WERI-Rb-1 (cell line): Measurements from ENCODE around the gene JMJD1C.

Experiments used
- DNase-seq: peaks from one replicate; pipeline ENCODE4 v3.0.0-alpha.2; 2020
- H3K27ac ChIP-seq: fragments of 250-450 bp; sonication (Bioruptor Pico); 2 replicates; pipeline ENCODE4 v1.5.1; 2020; ENCODE audit warnings: mild to moderate bottlenecking, moderate library complexity
- H3K27me3 ChIP-seq: fragments of 250-450 bp; sonication (Bioruptor Pico); 2 replicates; pipeline ENCODE4 v1.5.1; 2021; ENCODE audit warnings: mild to moderate bottlenecking, low read depth, moderate library complexity; ENCODE audit not compliant: insufficient read depth, severe bottlenecking
- H3K36me3 ChIP-seq: fragments of 250-450 bp; sonication (Bioruptor Pico); 2 replicates; pipeline ENCODE4 v1.5.1; 2020; ENCODE audit warnings: mild to moderate bottlenecking, moderate library complexity
- H3K4me3 ChIP-seq: 2 replicates; pipeline ENCODE4 v1.5.1; 2011; ENCODE audit warnings: low read depth, mild to moderate bottlenecking, control low read depth, low read length
- H3K9me3 ChIP-seq: fragments of 250-450 bp; sonication (Bioruptor Pico); 2 replicates; pipeline ENCODE4 v1.5.1; 2021; ENCODE audit warnings: mild to moderate bottlenecking, moderate library complexity; ENCODE audit not compliant: severe bottlenecking
- TF ChIP-seq, protein P1 (sequence below): IDR thresholded peaks from 2 replicates; pipeline ENCODE4 v1.5.1; 2011; ENCODE audit warnings: low read depth, mild to moderate bottlenecking, control low read depth, inconsistent platforms, low read length

JMJD1C gene

DNA sequence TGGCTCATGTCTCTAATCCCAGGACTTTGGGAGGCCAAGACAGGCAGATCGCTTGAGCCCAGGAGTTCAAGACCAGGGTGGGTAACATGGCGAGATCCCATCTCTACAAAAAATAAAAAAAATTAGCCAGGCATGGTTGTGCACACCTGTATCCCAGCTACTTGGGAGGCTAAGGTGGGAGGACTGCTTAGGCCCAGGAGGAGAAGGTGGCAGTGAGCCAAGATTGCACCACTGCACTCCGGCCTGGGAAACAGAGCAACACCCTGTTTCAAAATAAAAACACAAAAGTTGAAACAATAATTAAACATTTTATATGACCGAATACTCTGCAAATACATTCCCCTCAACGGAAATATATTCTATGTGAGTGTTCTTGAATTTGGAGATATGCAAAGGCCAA, 40.3 kb downstream of the JMJD1C start:
- TF ChIP-seq, protein P1, sequence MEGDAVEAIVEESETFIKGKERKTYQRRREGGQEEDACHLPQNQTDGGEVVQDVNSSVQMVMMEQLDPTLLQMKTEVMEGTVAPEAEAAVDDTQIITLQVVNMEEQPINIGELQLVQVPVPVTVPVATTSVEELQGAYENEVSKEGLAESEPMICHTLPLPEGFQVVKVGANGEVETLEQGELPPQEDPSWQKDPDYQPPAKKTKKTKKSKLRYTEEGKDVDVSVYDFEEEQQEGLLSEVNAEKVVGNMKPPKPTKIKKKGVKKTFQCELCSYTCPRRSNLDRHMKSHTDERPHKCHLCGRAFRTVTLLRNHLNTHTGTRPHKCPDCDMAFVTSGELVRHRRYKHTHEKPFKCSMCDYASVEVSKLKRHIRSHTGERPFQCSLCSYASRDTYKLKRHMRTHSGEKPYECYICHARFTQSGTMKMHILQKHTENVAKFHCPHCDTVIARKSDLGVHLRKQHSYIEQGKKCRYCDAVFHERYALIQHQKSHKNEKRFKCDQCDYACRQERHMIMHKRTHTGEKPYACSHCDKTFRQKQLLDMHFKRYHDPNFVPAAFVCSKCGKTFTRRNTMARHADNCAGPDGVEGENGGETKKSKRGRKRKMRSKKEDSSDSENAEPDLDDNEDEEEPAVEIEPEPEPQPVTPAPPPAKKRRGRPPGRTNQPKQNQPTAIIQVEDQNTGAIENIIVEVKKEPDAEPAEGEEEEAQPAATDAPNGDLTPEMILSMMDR: no peak

DNA sequence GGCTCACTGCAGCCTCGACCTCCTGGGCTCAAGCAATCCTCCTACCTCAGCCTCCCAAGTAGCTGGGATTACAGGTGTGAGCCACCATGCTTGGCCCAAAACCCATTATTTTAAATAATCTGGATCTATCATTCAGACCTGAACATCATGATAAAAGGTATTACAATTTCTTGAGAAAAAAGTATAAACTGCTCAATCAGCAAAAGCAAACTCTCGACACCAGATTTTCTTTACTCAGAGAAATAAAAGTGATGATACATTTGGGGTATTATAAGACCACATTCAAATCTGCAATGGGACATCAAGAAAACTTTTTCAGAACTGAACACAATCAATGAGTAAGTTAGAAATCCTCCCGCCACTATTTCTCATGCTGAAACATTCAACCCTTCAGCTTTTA, 41.2 kb downstream of the JMJD1C start:
- H3K4me3 ChIP-seq: no peak overlapping the region
- H3K9me3 ChIP-seq: no peaks in the 10 kb centered on the region
- H3K27ac ChIP-seq: no peak overlapping the region
- H3K36me3 ChIP-seq: no peaks in the 10 kb centered on the region
- H3K27me3 ChIP-seq: no peaks in the 10 kb centered on the region
- DNase-seq: no peak
- TF ChIP-seq, protein P1: no peak

More for the DNA sequence above, 40.3 kb downstream of the JMJD1C start:
- no peaks in the 10 kb centered on the region for H3K9me3 ChIP-seq
- H3K36me3 ChIP-seq: no peaks in the 10 kb centered on the region
- H3K27ac ChIP-seq: no peak overlapping the region
- no peaks in the 10 kb centered on the region for H3K27me3 ChIP-seq
- no peak for DNase-seq
- no peak overlapping the region for H3K4me3 ChIP-seq

GRCh38 chr10:63423494-63423893, 42.3 kb downstream of the JMJD1C start:
- Histone ChIP-seq H3K36me3 (no peaks in the 10 kb centered on the region), H3K27me3 (no peaks in the 10 kb centered on the region), H3K4me3 (no peak overlapping the region), H3K9me3 (no peaks in the 10 kb centered on the region), H3K27ac (no peak overlapping the region)
- TF ChIP-seq, protein P1: no peak
- DNase-seq: no peak

DNA sequence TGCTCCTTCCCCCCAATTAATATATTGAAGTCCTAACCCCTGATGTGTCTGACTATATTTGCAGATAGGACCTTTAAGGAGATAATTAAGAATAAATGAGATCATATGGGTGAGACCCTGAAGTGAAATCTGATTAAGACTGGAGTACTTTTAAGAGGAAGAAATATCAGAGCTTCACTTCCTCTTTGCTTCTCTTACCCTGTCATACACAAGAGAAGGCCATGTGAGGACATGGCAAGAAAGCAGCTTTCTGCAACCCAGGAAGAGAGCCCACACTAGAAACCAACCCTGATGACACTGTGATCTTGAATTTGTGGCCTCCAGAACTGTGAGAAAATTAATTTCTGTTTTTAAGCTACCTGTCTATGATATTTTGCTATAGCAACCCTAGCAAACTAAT, 44.2 kb downstream of the JMJD1C start:
- TF ChIP-seq, protein P1: no peak
- H3K9me3 ChIP-seq: no peaks in the 10 kb centered on the region
- H3K36me3 ChIP-seq: no peaks in the 10 kb centered on the region
- H3K4me3 ChIP-seq: no peak overlapping the region
- H3K27ac ChIP-seq: no peak overlapping the region
- H3K27me3 ChIP-seq: no peaks in the 10 kb centered on the region
- DNase-seq: no peak

DNA sequence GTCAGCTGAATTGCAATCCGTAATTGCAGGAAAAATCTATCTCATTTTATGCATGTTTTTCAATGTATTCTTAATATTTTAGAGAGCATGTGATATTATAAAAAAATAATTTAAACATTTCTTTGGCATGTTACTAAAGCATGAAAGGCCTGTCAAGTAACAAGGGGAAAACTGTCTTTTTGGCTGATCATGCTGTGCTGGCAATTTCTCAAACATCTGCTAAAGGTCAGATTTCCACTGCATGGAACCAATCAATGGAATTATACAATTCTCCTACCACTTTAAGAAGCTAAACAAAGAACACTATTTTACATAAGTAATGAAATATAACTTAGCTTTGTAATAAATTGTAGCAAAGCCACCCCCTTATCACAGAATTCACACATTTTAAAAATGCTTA, 49.4 kb downstream of the JMJD1C start:
- Histone ChIP-seq H3K27me3 (no peaks in the 10 kb centered on the region), H3K36me3 (no peaks in the 10 kb centered on the region), H3K4me3 (no peak overlapping the region), H3K9me3 (no peaks in the 10 kb centered on the region), H3K27ac (no peak overlapping the region)
- TF ChIP-seq, protein P1: no peak
- no peak for DNase-seq

DNA sequence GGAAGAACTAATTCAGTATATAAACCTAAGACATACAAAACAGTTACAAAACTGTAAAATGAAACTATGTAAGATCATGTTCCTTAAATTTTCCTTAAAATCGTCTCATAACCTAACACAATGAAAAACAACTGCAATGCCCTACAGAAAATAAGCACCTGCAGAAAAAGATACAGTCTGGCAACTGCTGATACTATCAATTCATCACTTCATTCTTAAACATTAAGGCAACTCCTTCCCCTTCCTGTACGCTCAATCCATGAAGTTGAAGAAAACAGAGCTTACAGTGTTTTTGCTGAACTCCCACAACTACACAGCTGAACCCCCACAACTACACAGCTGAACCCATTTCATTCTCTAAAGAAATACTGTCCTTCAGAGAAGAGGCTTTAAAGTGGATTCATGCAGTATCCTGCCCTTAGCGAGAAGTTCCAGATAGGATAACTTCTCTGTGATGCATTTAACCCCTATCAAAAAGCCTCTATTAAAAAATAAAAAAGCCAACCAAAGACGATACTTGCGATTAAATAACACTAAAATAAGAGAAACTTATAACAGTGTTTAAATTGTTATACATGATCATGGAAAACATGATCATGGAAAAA, 50.0 kb downstream of the JMJD1C start:
- H3K36me3 ChIP-seq: no peaks in the 10 kb centered on the region
- H3K9me3 ChIP-seq: no peaks in the 10 kb centered on the region
- H3K4me3 ChIP-seq: no peak overlapping the region
- no peak overlapping the region for H3K27ac ChIP-seq
- DNase-seq: no peak
- TF ChIP-seq, protein P1: no peak
- no peaks in the 10 kb centered on the region for H3K27me3 ChIP-seq
